Esophagus (tissue), 2 donors: ENCODE data around the gene TESK1. TPM values are rescaled to one million over a fixed set of nuclear protein-coding genes. Genes with fewer than 3 reads are reported as not detected.
A peak's percentile ranks its signal among the peaks of the same experiment; 100 is the strongest.
"Not testable (repeated sequence)": the region's sequence is repeated elsewhere in the genome, so short reads cannot be mapped to it uniquely, and the experiment has no call there.

Experiments
- H3K27ac ChIP-seq, 2 donors: one replicate each; pipeline ENCODE4 v1.5.1; 2013; ENCODE audit warnings: low read depth in 2 of 2, mild to moderate bottlenecking in 2 of 2, inconsistent platforms in 1 of 2, low read length in 1 of 2, moderate library complexity in 1 of 2
- H3K27me3 ChIP-seq, 2 donors: one replicate each; pipeline ENCODE4 v1.6.1; 2013; ENCODE audit warnings: low read length in 2 of 2, control low read depth in 1 of 2, mild to moderate bottlenecking in 1 of 2; ENCODE audit not compliant: insufficient read depth in 2 of 2, control insufficient read depth in 1 of 2
- H3K36me3 ChIP-seq, 2 donors: one replicate each; pipeline ENCODE4 v1.6.1; 2013; ENCODE audit warnings: low read length in 1 of 2; ENCODE audit not compliant: control insufficient read depth in 2 of 2, insufficient read depth in 2 of 2
- H3K4me1 ChIP-seq, 2 donors: one replicate each; pipeline ENCODE4 v1.6.1; 2013; ENCODE audit warnings: low read length in 1 of 2; ENCODE audit not compliant: control insufficient read depth in 2 of 2, insufficient read depth in 2 of 2
- H3K4me3 ChIP-seq, 2 donors: one replicate each; pipeline ENCODE4 v1.5.1; 2013; ENCODE audit warnings: low read length in 2 of 2, mild to moderate bottlenecking in 2 of 2, low read depth in 1 of 2, moderate library complexity in 1 of 2
- H3K9me3 ChIP-seq, 2 donors: one replicate each; pipeline ENCODE4 v1.6.1; 2013; ENCODE audit warnings: mild to moderate bottlenecking in 2 of 2, low read depth in 1 of 2, low read length in 1 of 2, moderate library complexity in 1 of 2; ENCODE audit not compliant: control insufficient read depth in 2 of 2, insufficient read depth in 1 of 2
- WGBS, 2 donors: extraction: QIAGEN DNeasy Blood & Tissue Kit; methylation state at CpG; one replicate each; pipeline ENCODE4 v1.1.7; 2013; 5-methylcytosine and 5-hydroxymethylcytosine counted together
- polyA plus RNA-seq, 2 donors: library from polyadenylated mRNA; stranded (reverse); fragments of 200-250 nt; gene quantifications; one replicate each; pipeline ENCODE4 v1.2.3, GENCODE V29; 2013
- donor health status: healthy with polysubstance abuse.
- donor health status: Bipolar disorder and iron deficiency.

TESK1 gene
- polyA plus RNA-seq, 2 donors: 15.3 to 22.7 TPM

- H3K27me3 ChIP-seq, H3K4me1 ChIP-seq: not testable (repeated sequence)
- 96 to 98% methylated on average over 15 of the region's 15 CpGs for WGBS, 2 donors
Measured at GRCh38 chr9:35640431-35640830, 35.4 kb downstream of the TESK1 start.

DNA sequence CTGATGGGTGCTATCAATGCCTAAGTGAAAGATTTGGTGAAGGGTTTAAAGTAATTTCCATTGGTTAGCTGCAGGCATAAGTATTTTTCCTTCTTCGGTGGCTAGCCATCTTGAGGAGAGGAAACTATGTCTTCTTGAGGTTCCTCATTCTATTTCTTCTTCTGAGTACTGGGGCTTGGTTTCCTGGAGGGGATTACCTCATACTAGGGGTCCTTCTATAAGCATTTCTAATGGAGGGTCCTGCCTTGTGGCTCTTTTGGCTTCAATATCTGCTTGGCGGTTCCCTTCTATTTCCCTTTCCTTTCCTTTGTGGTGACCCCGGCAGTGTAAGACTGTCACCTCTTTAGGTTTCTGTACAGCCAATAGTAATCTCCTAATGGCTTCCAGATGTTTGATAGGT lies 36.4 kb downstream of the TESK1 start:
- WGBS, 2 donors: 85 to 94% methylated on average over 3 of the region's 3 CpGs
- not testable (repeated sequence) for H3K9me3 ChIP-seq, H3K4me3 ChIP-seq, H3K27ac ChIP-seq, H3K27me3 ChIP-seq, H3K36me3 ChIP-seq, H3K4me1 ChIP-seq

More at GRCh38 chr9:35640431-35640830, 35.4 kb downstream of the TESK1 start:
- H3K27ac ChIP-seq, H3K9me3 ChIP-seq, H3K36me3 ChIP-seq, H3K4me3 ChIP-seq: not testable (repeated sequence)

GRCh38 chr9:35643046-35643445 lies 38.0 kb downstream of the TESK1 start:
- 94% methylated on average over 12 of the region's 12 CpGs for whole genome bisulfite sequencing, 2 donors
- Histone ChIP-seq H3K4me3 (no peak overlapping the region), H3K27me3 (no peaks in the 10 kb centered on the region), H3K4me1 (no peaks in the 10 kb centered on the region), H3K36me3 (peaks cover 0 to 3% of the 10 kb centered on the region in 2 donors), H3K9me3 (no peaks in the 10 kb centered on the region), H3K27ac (no peak overlapping the region)

GRCh38 chr9:35645736-35646135 lies 40.7 kb downstream of the TESK1 start:
- Histone ChIP-seq H3K4me3 (peak overlapping the region; percentile 48 to 54), H3K27ac (peak overlapping the region; percentile 12 to 84)
- not testable (repeated sequence) for H3K9me3 ChIP-seq, H3K4me1 ChIP-seq, H3K27me3 ChIP-seq, H3K36me3 ChIP-seq
- WGBS, 2 donors: 28 to 29% methylated on average over 10 of the region's 10 CpGs

DNA sequence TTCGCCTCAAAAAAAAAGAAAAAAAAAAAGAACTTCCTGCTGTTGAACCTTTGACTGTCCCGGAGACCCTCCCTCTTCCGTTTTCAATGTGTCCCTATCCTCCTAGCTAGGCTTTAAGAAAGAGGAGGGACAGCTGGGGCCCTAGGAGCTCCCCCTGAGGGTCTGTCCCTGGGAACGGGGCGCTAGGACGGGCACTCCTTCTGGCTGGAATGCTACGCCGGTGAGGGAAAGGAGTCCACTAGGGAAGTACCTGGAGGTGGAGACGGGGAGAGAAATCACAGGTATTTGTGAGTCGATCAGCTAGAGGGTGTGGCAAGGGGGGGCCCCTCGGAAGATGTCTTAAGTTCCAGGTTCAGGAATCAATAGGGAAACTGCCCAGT lies 41.1 kb downstream of the TESK1 start:
- Histone ChIP-seq H3K4me1 (no peaks in the 10 kb centered on the region), H3K9me3 (no peaks in the 10 kb centered on the region), H3K27me3 (no peaks in the 10 kb centered on the region), H3K36me3 (no peaks in the 10 kb centered on the region), H3K4me3 (peak overlapping the region; percentile 48 to 54), H3K27ac (peak overlapping the region; percentile 76 to 84)
- 1 to 5% methylated on average over 11 of the region's 11 CpGs for WGBS, 2 donors

DNA sequence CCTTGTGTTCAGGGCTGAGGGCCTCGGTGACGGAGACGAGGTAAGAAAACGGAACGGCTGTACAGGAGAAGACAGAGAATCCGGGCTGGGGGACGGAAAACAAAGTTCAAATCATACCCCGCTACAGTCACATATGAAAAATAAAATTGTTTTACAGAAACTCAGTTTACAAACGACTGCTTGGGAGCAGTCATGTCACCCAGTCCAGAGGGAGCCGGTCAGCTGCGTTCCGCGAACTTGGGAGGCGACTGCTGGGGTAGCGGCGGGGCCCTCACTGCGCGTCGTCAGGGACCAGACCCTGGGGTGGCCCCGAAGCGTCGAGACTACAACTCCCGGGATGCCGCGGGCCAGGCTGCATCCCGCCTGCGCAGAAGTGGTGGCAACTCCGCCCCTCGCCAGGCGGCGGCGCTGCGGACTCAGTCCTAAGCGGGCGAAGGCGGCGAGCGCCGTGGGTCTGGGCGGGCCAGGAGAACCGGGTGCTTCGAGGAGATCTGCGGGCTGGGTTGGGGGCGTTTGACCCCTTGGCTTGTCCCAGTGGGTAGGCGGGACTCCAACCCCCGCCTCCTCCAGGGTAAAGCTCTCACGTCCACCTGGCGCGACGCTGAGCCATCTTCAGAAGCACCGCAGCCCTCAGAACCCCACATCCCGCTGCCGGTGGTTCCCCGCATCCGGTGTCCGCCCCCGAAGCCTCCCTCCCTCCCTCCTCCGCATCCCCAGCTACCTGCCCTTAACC lies 41.6 kb downstream of the TESK1 start:
- peak overlapping the region; percentile 76 to 84 for H3K27ac ChIP-seq
- no peaks in the 10 kb centered on the region for H3K9me3 ChIP-seq
- no peaks in the 10 kb centered on the region for H3K36me3 ChIP-seq
- peak overlapping the region; percentile 48 to 54 for H3K4me3 ChIP-seq
- no peaks in the 10 kb centered on the region for H3K27me3 ChIP-seq
- no peaks in the 10 kb centered on the region for H3K4me1 ChIP-seq
- 0% methylated on average over 55 to 58 of the region's 58 CpGs for WGBS, 2 donors

DNA sequence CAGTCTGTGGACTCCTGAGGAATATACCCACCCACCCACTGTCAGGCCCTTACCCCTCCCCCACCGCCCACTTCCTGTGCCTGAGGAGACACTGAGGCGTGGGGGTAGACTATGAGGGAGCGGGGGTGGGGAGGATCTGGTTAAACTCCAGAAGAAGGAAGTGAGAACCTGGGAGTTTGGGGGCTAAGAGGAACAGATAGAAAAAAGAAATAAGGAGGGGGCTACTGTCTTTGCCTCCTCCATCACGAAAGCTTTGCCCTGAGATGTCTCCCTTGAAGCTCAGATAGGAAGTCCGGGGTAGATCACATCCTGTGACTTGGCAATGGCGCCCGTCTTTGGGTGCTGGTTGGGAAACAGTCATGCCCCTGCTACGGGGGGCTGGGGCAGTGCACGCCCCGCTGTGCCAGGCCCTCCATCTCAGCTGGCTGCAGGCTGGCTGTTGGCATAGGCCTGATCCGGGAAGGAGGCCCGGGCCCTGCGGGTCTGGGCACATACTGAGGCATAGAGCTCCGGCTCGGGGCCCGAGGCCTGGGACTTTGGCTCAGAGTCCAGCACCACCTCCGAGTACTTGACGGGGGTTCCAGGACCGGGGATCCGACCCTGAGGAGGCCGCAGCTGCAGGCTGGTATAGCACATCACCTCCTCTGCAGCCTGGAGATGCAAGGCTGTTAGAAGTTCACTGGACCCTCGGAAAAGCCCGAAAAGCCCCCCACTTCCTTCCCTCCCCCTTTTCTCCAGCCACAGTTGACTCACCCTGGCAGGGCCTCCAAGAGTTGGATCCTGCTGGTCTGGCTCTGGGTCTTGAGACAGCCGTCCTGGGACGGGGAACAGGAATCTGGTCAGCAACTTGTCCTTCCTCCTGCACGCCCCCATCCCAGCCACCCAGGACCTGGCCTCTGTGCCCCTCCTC lies 44.6 kb downstream of the TESK1 start:
- 43 to 58% methylated on average over 26 of the region's 26 CpGs for WGBS, 2 donors
- Histone ChIP-seq H3K9me3 (no peaks in the 10 kb centered on the region), H3K27ac (peak overlapping the region; percentile 2 to 38), H3K27me3 (no peaks in the 10 kb centered on the region), H3K4me1 (no peaks in the 10 kb centered on the region), H3K4me3 (peak overlapping the region; percentile 23 to 34), H3K36me3 (no peaks in the 10 kb centered on the region)

GRCh38 chr9:35650341-35651158 lies 45.5 kb downstream of the TESK1 start, which contains the start of gene SIT1:
Gene SIT1 (minus strand): TSS chr9:35650931. CDS start chr9:35650853, 78 bp downstream.
- H3K27ac ChIP-seq: peak within 1 kb of the TSS; percentile 27 to 38
- H3K36me3 ChIP-seq: no peaks in the 10 kb centered on the region
- H3K9me3 ChIP-seq: no peaks in the 10 kb centered on the region
- no peaks in the 10 kb centered on the region for H3K27me3 ChIP-seq
- H3K4me3 ChIP-seq: peak within 1 kb of the TSS; percentile 23 to 34
- WGBS, 2 donors: 67 to 70% methylated on average over 20 to 22 of the region's 22 CpGs
- no peaks in the 10 kb centered on the region for H3K4me1 ChIP-seq
